Measurements from ENCODE around the gene LLGL2. TPM values are rescaled to one million over a fixed set of nuclear protein-coding genes. Genes with fewer than 3 reads are reported as not detected.
"Not testable (repeated sequence)": the region's sequence is repeated elsewhere in the genome, so short reads cannot be mapped to it uniquely, and the experiment has no call there.

The LLGL2 gene
- total RNA-seq, 3 donors from 2014 or later: 4.6 to 60.2 (median 52.4) TPM

GRCh38 chr17:75574404-75575036 is 49.0 kb downstream of the LLGL2 start:
- Histone ChIP-seq H3K9me3 (no peaks in the 10 kb centered on the region), H3K27ac (no peak overlapping the region), H3K36me3 (no peaks in the 10 kb centered on the region), H3K27me3 (no peaks in the 10 kb centered on the region), H3K4me3 (no peak overlapping the region), H3K4me1 (no peaks in the 10 kb centered on the region)
- TF ChIP-seq POLR2A (IDR thresholded peaks at IDR 0.05) (no peak), CTCF (IDR thresholded peaks at IDR 0.05) (no peak), POLR2AphosphoS5 (IDR thresholded peaks at IDR 0.05) (no peak)
- intact Hi-C loops (cut with DNase I; ENCODE audit: low total_unique reads): no loop called here
- no peak for DNase-seq (ENCODE audit: low spot score in 2 of 2)

- Histone ChIP-seq H3K36me3 (no peaks in the 10 kb centered on the region), H3K4me3 (no peak overlapping the region), H3K27me3 (no peaks in the 10 kb centered on the region), H3K9me3 (no peaks in the 10 kb centered on the region), H3K4me1 (no peaks in the 10 kb centered on the region), H3K27ac (no peak overlapping the region)
- intact Hi-C loops (cut with DNase I; ENCODE audit: low total_unique reads): no loop called here
- TF ChIP-seq POLR2AphosphoS5 (IDR thresholded peaks at IDR 0.05): no peak
- TF ChIP-seq POLR2A (IDR thresholded peaks at IDR 0.05): no peak
- TF ChIP-seq CTCF (IDR thresholded peaks at IDR 0.05): no peak
- no peak for DNase-seq (ENCODE audit: low spot score in 2 of 2)
Observed at GRCh38 chr17:75575197-75575596, 49.7 kb downstream of the LLGL2 start.

GRCh38 chr17:75575728-75576127 is 50.2 kb downstream of the LLGL2 start:
- H3K27me3 ChIP-seq: no peaks in the 10 kb centered on the region
- H3K4me3 ChIP-seq: no peak overlapping the region
- no peaks in the 10 kb centered on the region for H3K36me3 ChIP-seq
- H3K9me3 ChIP-seq: no peaks in the 10 kb centered on the region
- no peak for TF ChIP-seq CTCF (IDR thresholded peaks at IDR 0.05)
- no peak for TF ChIP-seq POLR2AphosphoS5 (IDR thresholded peaks at IDR 0.05)
- TF ChIP-seq POLR2A (IDR thresholded peaks at IDR 0.05): no peak
- intact Hi-C loops (cut with DNase I; ENCODE audit: low total_unique reads): no loop called here
- H3K27ac ChIP-seq: no peak overlapping the region
- no peaks in the 10 kb centered on the region for H3K4me1 ChIP-seq
- DNase-seq (ENCODE audit: low spot score in 2 of 2): no peak

GRCh38 chr17:75576661-75577060 is 51.2 kb downstream of the LLGL2 start:
- TF ChIP-seq POLR2AphosphoS5 (IDR thresholded peaks at IDR 0.05): no peak
- TF ChIP-seq POLR2A (IDR thresholded peaks at IDR 0.05): no peak
- TF ChIP-seq CTCF (IDR thresholded peaks at IDR 0.05): no peak
- H3K4me1 ChIP-seq: no peaks in the 10 kb centered on the region
- intact Hi-C loops (cut with DNase I; ENCODE audit: low total_unique reads): no loop called here
- H3K27me3 ChIP-seq: no peaks in the 10 kb centered on the region
- no peak overlapping the region for H3K27ac ChIP-seq
- H3K36me3 ChIP-seq: no peaks in the 10 kb centered on the region
- no peaks in the 10 kb centered on the region for H3K9me3 ChIP-seq
- no peak for DNase-seq (ENCODE audit: low spot score in 2 of 2)
- H3K4me3 ChIP-seq: no peak overlapping the region

- intact Hi-C loops (cut with DNase I; ENCODE audit: low total_unique reads): loop anchor here (10.0 kb wide), 1 partner anchor 156 kb away; no protein-coding TSS in a partner anchor
- H3K36me3 ChIP-seq; H3K27ac ChIP-seq; H3K4me3 ChIP-seq; H3K4me1 ChIP-seq; DNase-seq (ENCODE audit: low spot score in 2 of 2); H3K27me3 ChIP-seq; H3K9me3 ChIP-seq: not testable (repeated sequence)
Observed at GRCh38 chr17:75581121-75581725, 55.7 kb downstream of the LLGL2 start.

GRCh38 chr17:75583197-75583596 is 57.7 kb downstream of the LLGL2 start:
- not testable (repeated sequence) for H3K4me1 ChIP-seq; H3K4me3 ChIP-seq; DNase-seq (ENCODE audit: low spot score in 2 of 2); H3K36me3 ChIP-seq; H3K27me3 ChIP-seq; H3K9me3 ChIP-seq; H3K27ac ChIP-seq
- intact Hi-C loops (cut with DNase I; ENCODE audit: low total_unique reads): loop anchor here (10.0 kb wide), 1 partner anchor 158 kb away; no protein-coding TSS in a partner anchor
